Trophoblast cell (in vitro differentiated cells and primary cell): ENCODE measurements around the gene NLRP6.
"Not testable (repeated sequence)": the region's sequence is repeated elsewhere in the genome, so short reads cannot be mapped to it uniquely, and the experiment has no call there.

Experiments used
- DNase-seq, 2 donors: peaks; one replicate each; pipeline ENCODE4 v3.0.0-alpha.2; 2016
- H2AFZ ChIP-seq: 2 replicates; pipeline ENCODE4 v1.6.1; 2013; ENCODE audit warnings: low read length, moderate library complexity, mild to moderate bottlenecking; ENCODE audit not compliant: insufficient read depth, poor library complexity
- H2AK5ac ChIP-seq: 2 replicates; pipeline ENCODE4 v1.6.1; 2013; ENCODE audit warnings: mild to moderate bottlenecking, low read length
- H2BK120ac ChIP-seq: 2 replicates; pipeline ENCODE4 v1.6.1; 2013; ENCODE audit warnings: low read length, mild to moderate bottlenecking, moderate library complexity; ENCODE audit not compliant: insufficient read depth, poor library complexity
- H2BK12ac ChIP-seq: 2 replicates; pipeline ENCODE4 v1.6.1; 2013; ENCODE audit warnings: mild to moderate bottlenecking, low read length, moderate library complexity
- H2BK5ac ChIP-seq: 2 replicates; pipeline ENCODE4 v1.6.1; 2013; ENCODE audit warnings: low read length, low read depth, moderate library complexity, mild to moderate bottlenecking; ENCODE audit not compliant: poor library complexity
- H3K14ac ChIP-seq: 2 replicates; pipeline ENCODE4 v1.6.1; 2013; ENCODE audit warnings: mild to moderate bottlenecking, low read length
- H3K18ac ChIP-seq: 2 replicates; pipeline ENCODE4 v1.6.1; 2013; ENCODE audit warnings: mild to moderate bottlenecking, low read length
- H3K23ac ChIP-seq: 2 replicates; pipeline ENCODE4 v1.6.1; 2013; ENCODE audit warnings: low read length
- H3K27ac ChIP-seq: 2 replicates; pipeline ENCODE4 v1.5.1; 2013; ENCODE audit warnings: low read depth, mild to moderate bottlenecking, inconsistent platforms, low read length, moderate library complexity
- H3K27me3 ChIP-seq: 2 replicates; pipeline ENCODE4 v1.6.1; 2013; ENCODE audit warnings: inconsistent platforms, mild to moderate bottlenecking, low read length, moderate library complexity; ENCODE audit not compliant: insufficient read depth
- H3K36me3 ChIP-seq, 2 experiments: 1 replicate in 1 of 2; 2 replicates in 1 of 2; pipeline ENCODE4 v1.6.1; 2013; ENCODE audit warnings: low read length in 2 of 2, mild to moderate bottlenecking in 2 of 2, moderate library complexity in 1 of 2; ENCODE audit not compliant: insufficient read depth in 2 of 2, control insufficient read depth in 1 of 2
- H3K4ac ChIP-seq: 2 replicates; pipeline ENCODE4 v1.6.1; 2013; ENCODE audit warnings: low read depth, mild to moderate bottlenecking, low read length, moderate library complexity
- H3K4me1 ChIP-seq, 2 experiments: 1 replicate in 1 of 2; 2 replicates in 1 of 2; pipeline ENCODE4 v1.6.1; 2013; ENCODE audit warnings: low read length in 2 of 2, mild to moderate bottlenecking in 2 of 2, moderate library complexity in 1 of 2; ENCODE audit not compliant: insufficient read depth in 2 of 2, control insufficient read depth in 1 of 2
- H3K4me2 ChIP-seq: 2 replicates; pipeline ENCODE4 v1.6.1; 2013; ENCODE audit warnings: inconsistent platforms, mild to moderate bottlenecking, low read length, moderate library complexity
- H3K4me3 ChIP-seq: 2 replicates; pipeline ENCODE4 v1.5.1; 2013; ENCODE audit warnings: mild to moderate bottlenecking, low read depth, low read length, inconsistent platforms
- H3K79me1 ChIP-seq: one replicate; pipeline ENCODE4 v1.6.1; 2013; ENCODE audit warnings: low read length
- H3K79me2 ChIP-seq: 2 replicates; pipeline ENCODE4 v1.6.1; 2013; ENCODE audit warnings: low read length, mild to moderate bottlenecking; ENCODE audit not compliant: control insufficient read depth, insufficient read depth, poor library complexity
- H3K9ac ChIP-seq: 2 replicates; pipeline ENCODE4 v1.6.1; 2013; ENCODE audit warnings: mild to moderate bottlenecking, low read length
- H3K9me3 ChIP-seq: 2 replicates; pipeline ENCODE4 v1.6.1; 2013; ENCODE audit warnings: low read depth, mild to moderate bottlenecking, control low read depth, inconsistent platforms, low read length; ENCODE audit not compliant: insufficient read depth
- H4K12ac ChIP-seq: 2 replicates; pipeline ENCODE4 v1.6.1; 2013; ENCODE audit warnings: low read depth, mild to moderate bottlenecking, low read length, moderate library complexity
- H4K8ac ChIP-seq: 2 replicates; pipeline ENCODE4 v1.6.1; 2013; ENCODE audit warnings: low read depth, mild to moderate bottlenecking, low read length, moderate library complexity
- H4K91ac ChIP-seq: one replicate; pipeline ENCODE4 v1.6.1; 2013; ENCODE audit warnings: low read depth, mild to moderate bottlenecking, low read length, moderate library complexity
- WGBS: extraction: QIAGEN DNeasy Blood & Tissue Kit; methylation state at CpG from one replicate; pipeline ENCODE4 v1.1.7; 2013; ENCODE audit warnings: missing lambda C conversion rate; ENCODE audit not compliant: insufficient read length, insufficient coverage; ENCODE audit errors: extremely low coverage; 5-methylcytosine and 5-hydroxymethylcytosine counted together

NLRP6 gene

GRCh38 chr11:266676-267439 is 11.3 kb upstream of the NLRP6 start:
- Histone ChIP-seq H2BK12ac (no peak overlapping the region), H3K18ac (no peak overlapping the region), H3K79me2 (no peaks in the 10 kb centered on the region), H3K9ac (no peak overlapping the region), H3K9me3 (peaks cover 2% of the 10 kb centered on the region), H3K79me1 (peaks cover 2% of the 10 kb centered on the region), H3K4me2 (no peak overlapping the region), H3K27me3 (no peaks in the 10 kb centered on the region), H3K4me1 (peaks cover 0 to 2% of the 10 kb centered on the region in 2 experiments), H3K27ac (no peak overlapping the region), H2BK5ac (no peak overlapping the region), H2BK120ac (no peak overlapping the region), H3K4me3 (no peak overlapping the region), H3K36me3 (no peaks in the 10 kb centered on the region), H3K23ac (no peak overlapping the region), H2AFZ (no peak overlapping the region), H3K14ac (no peak overlapping the region), H4K12ac (no peak overlapping the region), H3K4ac (no peak overlapping the region), H2AK5ac (no peak overlapping the region), H4K8ac (no peak overlapping the region), H4K91ac (no peak overlapping the region)
- DNase-seq = peak; percentile 11 to 45
- WGBS = no CpG with 5 or more reads among the region's 13 CpGs

GRCh38 chr11:267491-267994 is 10.7 kb upstream of the NLRP6 start:
- Histone ChIP-seq H3K4ac (no peak overlapping the region), H2AFZ (no peak overlapping the region), H3K9me3 (no peaks in the 10 kb centered on the region), H3K36me3 (no peaks in the 10 kb centered on the region), H3K79me1 (peaks cover 2% of the 10 kb centered on the region), H4K91ac (no peak overlapping the region), H2AK5ac (no peak overlapping the region), H4K8ac (no peak overlapping the region), H3K4me1 (peaks cover 0 to 2% of the 10 kb centered on the region in 2 experiments), H3K27me3 (no peaks in the 10 kb centered on the region), H2BK12ac (no peak overlapping the region), H3K14ac (no peak overlapping the region), H3K23ac (no peak overlapping the region), H2BK5ac (no peak overlapping the region), H3K79me2 (no peaks in the 10 kb centered on the region), H3K18ac (no peak overlapping the region), H3K27ac (no peak overlapping the region), H3K4me2 (no peak overlapping the region), H2BK120ac (no peak overlapping the region), H3K9ac (no peak overlapping the region), H4K12ac (no peak overlapping the region), H3K4me3 (no peak overlapping the region)
- DNase-seq = peak; percentile 40 to 62
- no CpG with 5 or more reads among the region's 18 CpGs for WGBS

GRCh38 chr11:268716-269145 is 9.5 kb upstream of the NLRP6 start:
- H4K12ac ChIP-seq, H3K9me3 ChIP-seq, H3K79me1 ChIP-seq, H3K27ac ChIP-seq, H4K8ac ChIP-seq, H2BK12ac ChIP-seq, H3K27me3 ChIP-seq, H2BK120ac ChIP-seq, H3K23ac ChIP-seq, H3K4me1 ChIP-seq, H3K79me2 ChIP-seq, H3K36me3 ChIP-seq, H3K14ac ChIP-seq, H3K18ac ChIP-seq, H3K9ac ChIP-seq, H2AK5ac ChIP-seq, H4K91ac ChIP-seq, H3K4ac ChIP-seq, H3K4me2 ChIP-seq, H2AFZ ChIP-seq, H3K4me3 ChIP-seq, H2BK5ac ChIP-seq: not testable (repeated sequence)
- no CpG with 5 or more reads among the region's 16 CpGs for WGBS
- DNase-seq = peak in 1 of 2 donors; percentile 20

- H3K9ac ChIP-seq = no peak overlapping the region
- H3K4me1 ChIP-seq = peaks cover 0 to 2% of the 10 kb centered on the region in 2 experiments
- no peak overlapping the region for H4K8ac ChIP-seq
- no peaks in the 10 kb centered on the region for H3K79me2 ChIP-seq
- H3K4ac ChIP-seq = no peak overlapping the region
- H2BK120ac ChIP-seq = no peak overlapping the region
- no peak overlapping the region for H2BK12ac ChIP-seq
- no peak overlapping the region for H2BK5ac ChIP-seq
- no peak overlapping the region for H2AFZ ChIP-seq
- H4K12ac ChIP-seq = no peak overlapping the region
- H3K27ac ChIP-seq = no peak overlapping the region
- no peak overlapping the region for H2AK5ac ChIP-seq
- H3K18ac ChIP-seq = no peak overlapping the region
- no CpG with 5 or more reads among the region's 21 CpGs for WGBS
- no peak overlapping the region for H3K14ac ChIP-seq
- DNase-seq = peak; percentile 58 to 91
- no peaks in the 10 kb centered on the region for H3K27me3 ChIP-seq
- H3K4me3 ChIP-seq = no peak overlapping the region
- no peak overlapping the region for H3K23ac ChIP-seq
- no peaks in the 10 kb centered on the region for H3K9me3 ChIP-seq
- no peaks in the 10 kb centered on the region for H3K36me3 ChIP-seq
- H3K79me1 ChIP-seq = peaks cover 2% of the 10 kb centered on the region
- no peak overlapping the region for H3K4me2 ChIP-seq
- H4K91ac ChIP-seq = no peak overlapping the region
Observed at GRCh38 chr11:269146-269890, 8.9 kb upstream of the NLRP6 start.
